GM20000 (cell line): ENCODE data around the gene CHD5.

ENCODE experiments used
- DNase-seq: peaks from one replicate; pipeline ENCODE4 v3.0.0; 2012; ENCODE audit warnings: low spot score
- TF ChIP-seq, protein P1 (sequence below): IDR thresholded peaks from 2 replicates; pipeline ENCODE4 v1.5.1; 2012; ENCODE audit warnings: mild to moderate bottlenecking, control low read depth; ENCODE audit errors: extremely low read depth, missing control alignments

Gene CHD5

GRCh38 chr1:6166221-6166620, 13.9 kb downstream of the CHD5 start:
- TF ChIP-seq, protein P1, sequence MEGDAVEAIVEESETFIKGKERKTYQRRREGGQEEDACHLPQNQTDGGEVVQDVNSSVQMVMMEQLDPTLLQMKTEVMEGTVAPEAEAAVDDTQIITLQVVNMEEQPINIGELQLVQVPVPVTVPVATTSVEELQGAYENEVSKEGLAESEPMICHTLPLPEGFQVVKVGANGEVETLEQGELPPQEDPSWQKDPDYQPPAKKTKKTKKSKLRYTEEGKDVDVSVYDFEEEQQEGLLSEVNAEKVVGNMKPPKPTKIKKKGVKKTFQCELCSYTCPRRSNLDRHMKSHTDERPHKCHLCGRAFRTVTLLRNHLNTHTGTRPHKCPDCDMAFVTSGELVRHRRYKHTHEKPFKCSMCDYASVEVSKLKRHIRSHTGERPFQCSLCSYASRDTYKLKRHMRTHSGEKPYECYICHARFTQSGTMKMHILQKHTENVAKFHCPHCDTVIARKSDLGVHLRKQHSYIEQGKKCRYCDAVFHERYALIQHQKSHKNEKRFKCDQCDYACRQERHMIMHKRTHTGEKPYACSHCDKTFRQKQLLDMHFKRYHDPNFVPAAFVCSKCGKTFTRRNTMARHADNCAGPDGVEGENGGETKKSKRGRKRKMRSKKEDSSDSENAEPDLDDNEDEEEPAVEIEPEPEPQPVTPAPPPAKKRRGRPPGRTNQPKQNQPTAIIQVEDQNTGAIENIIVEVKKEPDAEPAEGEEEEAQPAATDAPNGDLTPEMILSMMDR = no peak
- DNase-seq = no peak

DNA sequence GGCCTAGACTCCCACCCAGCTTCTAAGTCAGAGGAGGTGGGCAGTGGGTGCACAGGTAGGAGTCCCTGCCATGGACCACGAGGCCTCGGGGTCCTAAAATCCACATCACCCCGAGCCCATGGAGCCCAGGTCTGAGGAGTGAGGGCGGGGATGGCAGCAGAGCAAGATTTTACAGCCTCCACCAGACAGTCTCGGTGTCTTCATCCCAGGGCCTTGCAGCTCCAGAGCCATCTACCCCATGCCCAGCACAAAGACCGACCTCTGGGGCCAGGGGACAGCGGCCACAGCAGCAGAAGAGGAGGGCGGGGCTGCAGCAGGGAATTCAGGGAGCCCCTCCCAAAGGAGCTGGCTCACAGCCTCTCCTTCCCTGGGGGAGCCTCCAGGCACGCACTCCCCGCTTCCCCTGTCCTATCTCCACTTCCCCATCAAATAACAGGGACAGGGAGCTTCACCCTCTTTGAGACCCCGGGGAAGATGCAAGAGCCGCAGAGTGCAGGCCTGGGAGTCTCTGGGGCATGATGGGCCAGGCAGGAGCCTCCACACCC, 14.6 kb downstream of the CHD5 start:
- TF ChIP-seq, protein P1 = no peak
- DNase-seq = no peak

GRCh38 chr1:6165027-6165426, 15.1 kb downstream of the CHD5 start:
- DNase-seq = no peak
- TF ChIP-seq, protein P1 = no peak

GRCh38 chr1:6163973-6164617, 16.0 kb downstream of the CHD5 start:
- TF ChIP-seq, protein P1 = no peak
- DNase-seq = no peak

GRCh38 chr1:6163191-6163972, 16.7 kb downstream of the CHD5 start:
- DNase-seq = no peak
- TF ChIP-seq, protein P1 = no peak

DNA sequence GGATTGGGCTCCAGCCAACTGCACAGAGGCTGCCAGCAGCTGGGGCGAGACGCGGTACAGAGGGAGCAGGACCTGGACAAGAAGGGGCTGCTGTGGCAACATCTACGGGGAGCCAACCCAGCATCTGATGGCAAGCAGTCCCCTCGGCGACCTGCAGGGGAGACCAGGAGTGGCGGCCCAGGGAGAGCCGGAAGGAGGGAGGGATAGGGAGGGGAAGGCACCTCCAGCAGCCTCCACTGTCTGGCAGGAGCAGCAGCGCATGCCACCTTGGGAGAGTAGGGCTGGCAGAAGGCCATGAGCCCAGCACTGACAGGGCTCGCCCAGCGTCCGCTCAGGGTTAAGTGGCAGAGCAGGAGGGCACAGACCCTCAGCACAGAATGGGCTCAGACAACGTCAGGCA, 17.3 kb downstream of the CHD5 start:
- TF ChIP-seq, protein P1 = no peak
- no peak for DNase-seq

- TF ChIP-seq, protein P1 = no peak
- DNase-seq = no peak
Observed at GRCh38 chr1:6162341-6162740, 17.8 kb downstream of the CHD5 start.
